ENCODE measurements around the gene FAM227B.

DNA sequence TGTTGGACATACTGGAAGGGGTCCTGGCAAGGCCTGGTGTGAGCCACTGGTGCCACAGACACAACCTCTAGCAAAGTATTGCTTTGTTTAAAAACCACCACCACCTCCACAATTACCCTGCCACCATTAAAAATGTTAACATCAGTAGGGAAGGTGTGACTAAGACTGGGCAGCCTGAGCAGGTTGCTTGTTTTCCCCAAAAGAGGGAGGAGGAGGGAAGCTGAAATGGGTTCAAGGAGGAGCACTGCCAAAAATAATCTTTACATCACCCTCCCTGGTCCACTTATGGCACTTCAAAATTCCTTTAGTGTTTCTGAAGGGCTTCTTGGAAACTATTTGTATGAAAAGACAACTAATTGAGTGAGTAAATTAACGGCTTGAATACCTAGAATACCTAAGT is 297.4 kb downstream of the FAM227B start:
- no peak for TF ChIP-seq POLR2A (IDR thresholded peaks at IDR 0.05; ENCODE audit: low read depth, low read length)
- TF ChIP-seq POLR2AphosphoS5 (IDR thresholded peaks at IDR 0.05; ENCODE audit: low read depth, low read length): no peak
